K562 (cell line): ENCODE measurements around the gene SLC5A10. TPM values are rescaled to one million over a fixed set of nuclear protein-coding genes. Genes with fewer than 3 reads are reported as not detected.

ENCODE experiments used
- ARID4B ChIP-seq: sonication (generic); formaldehyde crosslinking; IDR thresholded peaks from 2 replicates; pipeline ENCODE4 v1.8.0; 2022; ENCODE audit warnings: mild to moderate bottlenecking, missing genetic modification reagents
- FOSL1 ChIP-seq: fragments of 200-800 bp; sonication (Bioruptor generic); conservative IDR thresholded peaks from 2 replicates; pipeline ENCODE4 v1.6.1; 2016; ENCODE audit warnings: missing genetic modification characterization, missing compliant biosample characterization
- MAFF ChIP-seq: IDR thresholded peaks from 2 replicates; pipeline ENCODE4 v1.6.1; 2012; ENCODE audit warnings: low read length, improper control_type of control experiment
- MBD1 ChIP-seq: fragments of 250-450 bp; sonication (Bioruptor Pico); IDR thresholded peaks from 2 replicates; pipeline ENCODE4 v1.8.0; 2022; ENCODE audit warnings: inconsistent platforms
- RBM34 ChIP-seq: fragments of 200-400 bp; formaldehyde crosslinking; IDR thresholded peaks from 2 replicates; pipeline ENCODE4 v1.6.1; 2018; ENCODE audit warnings: low read length, borderline replicate concordance; ENCODE audit not compliant: insufficient read depth
- REST ChIP-seq, 2 experiments: fragments of 450-650 bp; formaldehyde crosslinking in 1 of 2; IDR thresholded peaks; 2 replicates each; pipeline versions ENCODE4 v1.4.0 to v1.6.1; 2014 to 2020; ENCODE audit warnings: mild to moderate bottlenecking in 2 of 2, borderline replicate concordance in 1 of 2, low read depth in 1 of 2
- SIN3B ChIP-seq: fragments of 450-650 bp; IDR thresholded peaks from 2 replicates; pipeline ENCODE4 v1.6.1; 2017; ENCODE audit warnings: low read depth, mild to moderate bottlenecking, moderate library complexity
- SRSF7 ChIP-seq: fragments of 200-400 bp; formaldehyde crosslinking; optimal IDR thresholded peaks from 2 replicates; pipeline ENCODE3; 2017; ENCODE audit warnings: mild to moderate bottlenecking, low read depth, low read length
- ZNF398 ChIP-seq: fragments of 250-450 bp; sonication (Bioruptor Pico); IDR thresholded peaks from 2 replicates; pipeline ENCODE4 v1.8.0; 2021; ENCODE audit warnings: moderate library complexity, mild to moderate bottlenecking, inconsistent platforms
- ZNF696 ChIP-seq: fragments of 250-450 bp; sonication (Bioruptor Pico); conservative IDR thresholded peaks from 2 replicates; pipeline ENCODE4 v1.4.0; 2020; ENCODE audit warnings: mild to moderate bottlenecking, moderate library complexity
- polyA plus RNA-seq, 8 experiments: library from polyadenylated mRNA; depleted of rRNA in 4 of 8; stranded (reverse) in 5 of 8; unstranded in 3 of 8; fragments of >200 nt; fragmentation: Nextera tagmentation in 2 of 8; fragmentation: Illumina TruSeq in 1 of 8; extraction: Ambion mirVana in 2 of 8; extraction: Trizol in 1 of 8; gene quantifications; 2 replicates each; pipeline versions ENCODE4 v1.2.1 to v1.2.3, GENCODE V29; 2011 to 2014; ENCODE audit warnings: inconsistent platforms in 1 of 8, missing spikeins in 1 of 8
- total RNA-seq, 7 experiments: library from RNA; depleted of rRNA in 6 of 7; stranded (reverse); fragments of >200 nt in 6 of 7; fragmentation: Illumina TruSeq in 2 of 7; extraction: Trizol in 2 of 7; gene quantifications; 2 replicates each; pipeline versions ENCODE4 v1.2.1 to v1.2.3, GENCODE V29; 2011 to 2021; ENCODE audit warnings: low replicate concordance in 1 of 7

The SLC5A10 gene
- total and polyA plus RNA-seq, 9 of the 15 experiments (the other 6 are each of a cell fraction or from before 2014, with no cell fraction given), result 0.03 to 0.09 (median 0.03) TPM; not detected in 5

- TF ChIP-seq ZNF398 (CRISPR knock-in tag) (no peak), SRSF7 (no peak), ZNF696 (CRISPR knock-in tag) (no peak), REST (IDR thresholded peaks at IDR 0.05; ENCODE audit: borderline replicate concordance) (no peak), REST (CRISPR knock-in tag; IDR thresholded peaks at IDR 0.05; ENCODE audit: low read depth) (no peak), FOSL1 (tag) (no peak), MAFF (no peak), MBD1 (CRISPR knock-in tag) (no peak), ARID4B (CRISPR knock-in tag) (no peak), SIN3B (no peak), RBM34 (no peak)
Observed at GRCh38 chr17:18996458-18996857, 44.5 kb downstream of the SLC5A10 start (continued).
